Measurements from ENCODE around the gene HOXA9. TPM values are rescaled to one million over a fixed set of nuclear protein-coding genes. Genes with fewer than 3 reads are reported as not detected.

The HOXA9 gene
- total RNA-seq, 3 donors from 2014 or later, result 7.5 to 18.4 (median 9.0) TPM

GRCh38 chr7:27168265-27168947 is 3.1 kb upstream of the HOXA9 start:
- H3K9me3 ChIP-seq, result no peaks in the 10 kb centered on the region
- H3K27ac ChIP-seq, result peak overlapping the region; percentile 82 to 89
- intact Hi-C loops (cut with DNase I; ENCODE audit: low total_unique reads), result no loop called here
- TF ChIP-seq CTCF (IDR thresholded peaks at IDR 0.05) (no peak), POLR2AphosphoS5 (IDR thresholded peaks at IDR 0.05) (peak in 2 of 3 donors; percentile 11 to 19)
- H3K36me3 ChIP-seq, result no peaks in the 10 kb centered on the region
- peaks cover 6 to 69% of the 10 kb centered on the region in 2 donors for H3K27me3 ChIP-seq
- DNase-seq (ENCODE audit: low spot score in 2 of 2), result no peak
- peak overlapping the region; percentile 50 to 76 (median 63) for H3K4me3 ChIP-seq
- no peaks in the 10 kb centered on the region for H3K4me1 ChIP-seq

- peak overlapping the region; percentile 78 to 89 for H3K27ac ChIP-seq
- H3K9me3 ChIP-seq, result no peaks in the 10 kb centered on the region
- no peaks in the 10 kb centered on the region for H3K4me1 ChIP-seq
- no peak for DNase-seq (ENCODE audit: low spot score in 2 of 2)
- TF ChIP-seq CTCF (IDR thresholded peaks at IDR 0.05), result no peak
- TF ChIP-seq POLR2AphosphoS5 (IDR thresholded peaks at IDR 0.05), result no peak
- TF ChIP-seq POLR2A (IDR thresholded peaks at IDR 0.05), result no peak
- intact Hi-C loops (cut with DNase I; ENCODE audit: low total_unique reads), result no loop called here
- peaks cover 6 to 67% of the 10 kb centered on the region in 2 donors for H3K27me3 ChIP-seq
- no peaks in the 10 kb centered on the region for H3K36me3 ChIP-seq
- peak overlapping the region; percentile 50 to 76 (median 63) for H3K4me3 ChIP-seq
These were observed 2.6 kb upstream of the HOXA9 start for GRCh38 chr7:27167916-27168264.

GRCh38 chr7:27166531-27167505 is 1.5 kb upstream of the HOXA9 start:
- H3K9me3 ChIP-seq, result no peaks in the 10 kb centered on the region
- H3K4me3 ChIP-seq, result peak overlapping the region; percentile 65 to 80 (median 65)
- H3K36me3 ChIP-seq, result no peaks in the 10 kb centered on the region
- no peak for DNase-seq (ENCODE audit: low spot score in 2 of 2)
- no peaks in the 10 kb centered on the region for H3K4me1 ChIP-seq
- peaks cover 6 to 67% of the 10 kb centered on the region in 2 donors for H3K27me3 ChIP-seq
- TF ChIP-seq POLR2A (IDR thresholded peaks at IDR 0.05) (no peak), CTCF (IDR thresholded peaks at IDR 0.05) (no peak)
- intact Hi-C loops (cut with DNase I; ENCODE audit: low total_unique reads), result no loop called here
- peak overlapping the region; percentile 81 to 89 for H3K27ac ChIP-seq

- Histone ChIP-seq H3K4me3 (peak overlapping the region; percentile 65 to 80 (median 65)), H3K4me1 (no peaks in the 10 kb centered on the region), H3K27me3 (peaks cover 3 to 67% of the 10 kb centered on the region in 2 donors), H3K9me3 (no peaks in the 10 kb centered on the region), H3K36me3 (no peaks in the 10 kb centered on the region), H3K27ac (peak overlapping the region; percentile 81 to 89)
- DNase-seq (ENCODE audit: low spot score in 2 of 2), result no peak
- TF ChIP-seq POLR2A (IDR thresholded peaks at IDR 0.05) (no peak), POLR2AphosphoS5 (IDR thresholded peaks at IDR 0.05) (no peak)
- intact Hi-C loops (cut with DNase I; ENCODE audit: low total_unique reads), result no loop called here
These were observed 726 bp upstream of the HOXA9 start for GRCh38 chr7:27165996-27166530.

GRCh38 chr7:27164367-27165088 is 809 bp downstream of the HOXA9 start:
- intact Hi-C loops (cut with DNase I; ENCODE audit: low total_unique reads), result loop anchor here (5.0 kb wide), 1 partner anchor 797 kb away; no protein-coding TSS in a partner anchor
- peak overlapping the region; percentile 65 to 80 (median 65) for H3K4me3 ChIP-seq
- H3K4me1 ChIP-seq, result no peaks in the 10 kb centered on the region
- no peak for TF ChIP-seq POLR2A (IDR thresholded peaks at IDR 0.05)
- H3K36me3 ChIP-seq, result no peaks in the 10 kb centered on the region
- peak overlapping the region; percentile 81 to 89 for H3K27ac ChIP-seq
- H3K9me3 ChIP-seq, result no peaks in the 10 kb centered on the region
- DNase-seq (ENCODE audit: low spot score in 2 of 2), result no peak
- peaks cover 3 to 59% of the 10 kb centered on the region in 2 donors for H3K27me3 ChIP-seq
